Thoracic aorta (tissue), 2 donors: ENCODE data around the gene IL22RA2. TPM values are rescaled to one million over a fixed set of nuclear protein-coding genes. Genes with fewer than 3 reads are reported as not detected.

Source experiments
- ATAC-seq: fragments of 150-250 bp; one replicate; pipeline ENCODE4 v1.8.0; 2017; ENCODE audit warnings: low read depth; ENCODE audit not compliant: insufficient number of reproducible peaks, low FRiP score
- DNase-seq: peaks from one replicate; pipeline ENCODE4 v3.0.0-alpha.2; 2020; ENCODE audit warnings: low spot score
- H3K27ac ChIP-seq, 2 donors: fragments of 200-600 bp; sonication (generic); 1 replicate in 1 of 2; 2 replicates in 1 of 2; pipeline ENCODE4 v1.5.1; 2016; ENCODE audit warnings: mild to moderate bottlenecking in 2 of 2, moderate library complexity in 2 of 2
- H3K27me3 ChIP-seq: fragments of 200-600 bp; sonication (generic); replicated peaks from 2 replicates; pipeline ENCODE4 v1.6.0; 2016; ENCODE audit warnings: mild to moderate bottlenecking; ENCODE audit not compliant: insufficient read depth
- H3K36me3 ChIP-seq: fragments of 200-600 bp; sonication (generic); one replicate; pipeline ENCODE4 v1.5.1; 2016
- H3K4me1 ChIP-seq, 2 donors: fragments of 200-600 bp; sonication (generic); 1 replicate in 1 of 2; 2 replicates in 1 of 2; pipeline versions ENCODE4 v1.5.1 to v1.6.0; 2016; ENCODE audit warnings: low read depth in 2 of 2, mild to moderate bottlenecking in 1 of 2; ENCODE audit not compliant: control insufficient read depth in 1 of 2
- H3K4me3 ChIP-seq: fragments of 200-600 bp; sonication (generic); 2 replicates; pipeline ENCODE4 v1.5.1; 2016; ENCODE audit warnings: mild to moderate bottlenecking
- H3K9me3 ChIP-seq: fragments of 200-600 bp; sonication (generic); 2 replicates; pipeline ENCODE4 v1.5.1; 2016
- CTCF ChIP-seq: fragments of 200-600 bp; sonication (generic); IDR thresholded peaks from one replicate; pipeline ENCODE4 v1.5.1; 2019; ENCODE audit warnings: antibody characterized with exemption
- total RNA-seq, 2 donors: library from RNA; depleted of rRNA; stranded (reverse); fragments of >200 nt; gene quantifications; one replicate each; pipeline versions ENCODE4 v1.1.0 to v1.2.3, GENCODE V29; 2016

IL22RA2 gene
- total RNA-seq, 2 donors from 2014 or later = not detected

GRCh38 chr6:137119196-137120104 is 54.0 kb downstream of the IL22RA2 start:
- Histone ChIP-seq H3K4me3 (no peak overlapping the region), H3K9me3 (peaks cover 6% of the 10 kb centered on the region), H3K4me1 (no peaks in the 10 kb centered on the region), H3K27ac (no peak overlapping the region), H3K36me3 (no peaks in the 10 kb centered on the region), H3K27me3 (no peaks in the 10 kb centered on the region)
- no peak for TF ChIP-seq CTCF
- ATAC-seq = no peak
- no peak for DNase-seq

- ATAC-seq (no peak), DNase-seq (no peak)
- Histone ChIP-seq H3K27me3 (no peaks in the 10 kb centered on the region), H3K9me3 (peaks cover 6% of the 10 kb centered on the region), H3K27ac (no peak overlapping the region), H3K36me3 (no peaks in the 10 kb centered on the region), H3K4me1 (no peaks in the 10 kb centered on the region), H3K4me3 (no peak overlapping the region)
- TF ChIP-seq CTCF = no peak
These were observed 55.9 kb downstream of the IL22RA2 start for GRCh38 chr6:137117581-137117980.

GRCh38 chr6:137116807-137117206 is 56.6 kb downstream of the IL22RA2 start:
- TF ChIP-seq CTCF = no peak
- Histone ChIP-seq H3K9me3 (peaks cover 6% of the 10 kb centered on the region), H3K27ac (no peak overlapping the region), H3K27me3 (no peaks in the 10 kb centered on the region), H3K36me3 (no peaks in the 10 kb centered on the region), H3K4me1 (no peaks in the 10 kb centered on the region), H3K4me3 (no peak overlapping the region)
- no peak for DNase-seq
- no peak for ATAC-seq

GRCh38 chr6:137115658-137116057 is 57.8 kb downstream of the IL22RA2 start:
- no peak overlapping the region for H3K4me3 ChIP-seq
- H3K4me1 ChIP-seq = no peaks in the 10 kb centered on the region
- DNase-seq = no peak
- no peak for ATAC-seq
- H3K27ac ChIP-seq = no peak overlapping the region
- no peaks in the 10 kb centered on the region for H3K36me3 ChIP-seq
- no peaks in the 10 kb centered on the region for H3K27me3 ChIP-seq
- TF ChIP-seq CTCF = no peak
- peaks cover 6% of the 10 kb centered on the region for H3K9me3 ChIP-seq

- H3K27me3 ChIP-seq = no peaks in the 10 kb centered on the region
- no peaks in the 10 kb centered on the region for H3K36me3 ChIP-seq
- H3K9me3 ChIP-seq = no peaks in the 10 kb centered on the region
- H3K4me1 ChIP-seq = no peaks in the 10 kb centered on the region
- ATAC-seq = no peak
- H3K4me3 ChIP-seq = no peak overlapping the region
- DNase-seq = no peak
- H3K27ac ChIP-seq = no peak overlapping the region
- TF ChIP-seq CTCF = no peak
These were observed 61.4 kb downstream of the IL22RA2 start for GRCh38 chr6:137112067-137112355.
